GM19240 (cell line): Measurements from ENCODE around the gene VWA5B1.
"Not testable (repeated sequence)": the region's sequence is repeated elsewhere in the genome, so short reads cannot be mapped to it uniquely, and the experiment has no call there.

Experiments used
- DNase-seq: peaks from one replicate; pipeline ENCODE4 v3.0.0; 2011; ENCODE audit warnings: low spot score; ENCODE audit not compliant: insufficient read length

The VWA5B1 gene

GRCh38 chr1:20280906-20281305 lies 9.8 kb upstream of the VWA5B1 start:
- no peak for DNase-seq

- DNase-seq: no peak
Measured at GRCh38 chr1:20281801-20282200, 8.9 kb upstream of the VWA5B1 start.

- no peak for DNase-seq
Measured at GRCh38 chr1:20282533-20282932, 8.1 kb upstream of the VWA5B1 start.

GRCh38 chr1:20284046-20284445 lies 6.6 kb upstream of the VWA5B1 start:
- DNase-seq: no peak

GRCh38 chr1:20284625-20285024 lies 6.0 kb upstream of the VWA5B1 start:
- no peak for DNase-seq

GRCh38 chr1:20285510-20285909 lies 5.2 kb upstream of the VWA5B1 start:
- no peak for DNase-seq

GRCh38 chr1:20287696-20288095 lies 3.0 kb upstream of the VWA5B1 start:
- not testable (repeated sequence) for DNase-seq

GRCh38 chr1:20291645-20292084 lies 990 bp downstream of the VWA5B1 start:
- no peak for DNase-seq

- no peak for DNase-seq
Measured at GRCh38 chr1:20298626-20299025, 8.0 kb downstream of the VWA5B1 start.

- DNase-seq: no peak
Measured at GRCh38 chr1:20301463-20302107, 10.9 kb downstream of the VWA5B1 start.

- no peak for DNase-seq
Measured at GRCh38 chr1:20302108-20302471, 11.4 kb downstream of the VWA5B1 start.

- DNase-seq: no peak
Measured at GRCh38 chr1:20307026-20307425, 16.4 kb downstream of the VWA5B1 start.

GRCh38 chr1:20308569-20308968 lies 17.9 kb downstream of the VWA5B1 start:
- DNase-seq: no peak

- DNase-seq: no peak
Measured at GRCh38 chr1:20311289-20311688, 20.6 kb downstream of the VWA5B1 start.

GRCh38 chr1:20312310-20312709 lies 21.6 kb downstream of the VWA5B1 start:
- DNase-seq: no peak

- no peak for DNase-seq
Measured at GRCh38 chr1:20312818-20313217, 22.1 kb downstream of the VWA5B1 start.

- no peak for DNase-seq
Measured at GRCh38 chr1:20317471-20317870, 26.8 kb downstream of the VWA5B1 start.

GRCh38 chr1:20318521-20318920 lies 27.8 kb downstream of the VWA5B1 start:
- no peak for DNase-seq

GRCh38 chr1:20318971-20319370 lies 28.3 kb downstream of the VWA5B1 start:
- DNase-seq: no peak

- DNase-seq: no peak
Measured at GRCh38 chr1:20319456-20320220, 29.0 kb downstream of the VWA5B1 start.

- no peak for DNase-seq
Measured at GRCh38 chr1:20320704-20321103, 30.0 kb downstream of the VWA5B1 start.

- no peak for DNase-seq
Measured at GRCh38 chr1:20321573-20321972, 30.9 kb downstream of the VWA5B1 start.
